ENCODE results near the gene NTRK3. TPM values are rescaled to one million over a fixed set of nuclear protein-coding genes. Genes with fewer than 3 reads are reported as not detected.

Gene NTRK3
- total RNA-seq, 1 donor from 2014 or later, result 6.4 TPM

DNA sequence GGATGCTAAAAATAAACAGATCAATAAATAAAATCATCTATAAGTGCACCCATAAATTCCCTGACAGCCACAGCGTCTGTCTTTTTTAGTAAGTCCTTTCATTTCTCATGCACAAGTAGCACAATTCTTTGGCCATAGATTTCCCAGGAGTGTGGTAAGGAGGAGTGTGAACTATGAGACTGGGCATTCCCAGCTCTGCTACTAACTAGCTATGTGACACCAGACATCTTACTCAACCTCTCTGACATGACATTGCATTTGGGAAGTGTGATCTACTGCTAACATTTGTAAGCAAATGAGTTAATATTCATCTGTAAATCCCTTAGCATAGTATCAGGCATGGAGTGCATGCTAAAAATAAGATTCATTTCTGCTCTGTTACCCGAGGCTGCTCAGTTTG is 301.7 kb downstream of the NTRK3 start:
- TF ChIP-seq, protein P1, sequence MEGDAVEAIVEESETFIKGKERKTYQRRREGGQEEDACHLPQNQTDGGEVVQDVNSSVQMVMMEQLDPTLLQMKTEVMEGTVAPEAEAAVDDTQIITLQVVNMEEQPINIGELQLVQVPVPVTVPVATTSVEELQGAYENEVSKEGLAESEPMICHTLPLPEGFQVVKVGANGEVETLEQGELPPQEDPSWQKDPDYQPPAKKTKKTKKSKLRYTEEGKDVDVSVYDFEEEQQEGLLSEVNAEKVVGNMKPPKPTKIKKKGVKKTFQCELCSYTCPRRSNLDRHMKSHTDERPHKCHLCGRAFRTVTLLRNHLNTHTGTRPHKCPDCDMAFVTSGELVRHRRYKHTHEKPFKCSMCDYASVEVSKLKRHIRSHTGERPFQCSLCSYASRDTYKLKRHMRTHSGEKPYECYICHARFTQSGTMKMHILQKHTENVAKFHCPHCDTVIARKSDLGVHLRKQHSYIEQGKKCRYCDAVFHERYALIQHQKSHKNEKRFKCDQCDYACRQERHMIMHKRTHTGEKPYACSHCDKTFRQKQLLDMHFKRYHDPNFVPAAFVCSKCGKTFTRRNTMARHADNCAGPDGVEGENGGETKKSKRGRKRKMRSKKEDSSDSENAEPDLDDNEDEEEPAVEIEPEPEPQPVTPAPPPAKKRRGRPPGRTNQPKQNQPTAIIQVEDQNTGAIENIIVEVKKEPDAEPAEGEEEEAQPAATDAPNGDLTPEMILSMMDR (IDR thresholded peaks at IDR 0.05; ENCODE audit: unreplicated experiment), result no peak
- H3K27me3 Mint-ChIP-seq (ENCODE audit: unreplicated experiment), result peaks cover 3% of the 10 kb centered on the region
- H3K27ac Mint-ChIP-seq (ENCODE audit: unreplicated experiment), result no peak overlapping the region
- no peaks in the 10 kb centered on the region for H3K9me3 Mint-ChIP-seq (ENCODE audit: unreplicated experiment)
- no peak for DNase-seq (ENCODE audit: low spot score)
- H3K4me1 Mint-ChIP-seq (ENCODE audit: unreplicated experiment), result peaks cover 5% of the 10 kb centered on the region
- H3K36me3 Mint-ChIP-seq (ENCODE audit: low read depth, unreplicated experiment), result no peaks in the 10 kb centered on the region
- H3K4me3 Mint-ChIP-seq (ENCODE audit: unreplicated experiment), result no peak overlapping the region

- Mint-ChIP-seq H3K4me3 (ENCODE audit: unreplicated experiment) (no peak overlapping the region), H3K27ac (ENCODE audit: unreplicated experiment) (no peak overlapping the region), H3K27me3 (ENCODE audit: unreplicated experiment) (peaks cover 5% of the 10 kb centered on the region), H3K9me3 (ENCODE audit: unreplicated experiment) (no peaks in the 10 kb centered on the region), H3K36me3 (ENCODE audit: low read depth, unreplicated experiment) (no peaks in the 10 kb centered on the region), H3K4me1 (ENCODE audit: unreplicated experiment) (peaks cover 11% of the 10 kb centered on the region)
- TF ChIP-seq, protein P1 (IDR thresholded peaks at IDR 0.05; ENCODE audit: unreplicated experiment), result no peak
- DNase-seq (ENCODE audit: low spot score), result no peak
These were observed 303.7 kb downstream of the NTRK3 start for GRCh38 chr15:87952736-87953287.

DNA sequence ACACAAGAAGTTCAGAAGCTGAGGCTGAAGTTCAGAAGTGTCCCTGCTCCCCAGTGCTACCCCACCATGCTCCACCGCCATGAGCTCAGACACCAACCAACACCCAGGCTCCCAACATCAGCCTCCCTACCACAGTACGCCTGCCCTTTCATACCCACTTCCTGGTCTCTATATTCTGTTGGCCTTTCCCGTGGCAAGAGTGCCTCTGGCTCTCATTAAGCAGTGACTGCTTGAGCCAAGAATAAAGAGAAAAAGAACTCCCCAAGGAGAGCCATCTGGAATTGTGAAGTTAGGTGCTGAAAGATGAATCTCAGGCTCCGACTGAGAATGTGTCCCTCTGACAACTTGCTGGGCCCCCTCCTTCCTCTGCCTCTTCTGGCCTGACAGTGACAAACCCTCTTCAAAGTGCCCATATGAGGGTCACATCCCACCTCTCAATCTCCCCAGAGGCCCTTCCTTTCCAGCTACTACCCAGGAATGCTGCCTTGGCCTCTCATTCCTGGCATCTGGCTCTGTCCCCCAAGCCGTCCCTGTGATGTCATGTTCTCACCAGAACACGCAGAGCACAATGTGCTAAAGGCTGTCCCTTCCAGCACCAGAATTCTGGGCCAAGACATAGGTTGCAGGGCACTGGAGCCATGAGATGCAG is 306.8 kb downstream of the NTRK3 start:
- Mint-ChIP-seq H3K9me3 (ENCODE audit: unreplicated experiment) (no peaks in the 10 kb centered on the region), H3K27ac (ENCODE audit: unreplicated experiment) (no peak overlapping the region), H3K36me3 (ENCODE audit: low read depth, unreplicated experiment) (no peaks in the 10 kb centered on the region), H3K4me3 (ENCODE audit: unreplicated experiment) (no peak overlapping the region), H3K4me1 (ENCODE audit: unreplicated experiment) (peaks cover 15% of the 10 kb centered on the region), H3K27me3 (ENCODE audit: unreplicated experiment) (peaks cover 5% of the 10 kb centered on the region)
- TF ChIP-seq, protein P1 (IDR thresholded peaks at IDR 0.05; ENCODE audit: unreplicated experiment), result no peak
- DNase-seq (ENCODE audit: low spot score), result no peak

DNA sequence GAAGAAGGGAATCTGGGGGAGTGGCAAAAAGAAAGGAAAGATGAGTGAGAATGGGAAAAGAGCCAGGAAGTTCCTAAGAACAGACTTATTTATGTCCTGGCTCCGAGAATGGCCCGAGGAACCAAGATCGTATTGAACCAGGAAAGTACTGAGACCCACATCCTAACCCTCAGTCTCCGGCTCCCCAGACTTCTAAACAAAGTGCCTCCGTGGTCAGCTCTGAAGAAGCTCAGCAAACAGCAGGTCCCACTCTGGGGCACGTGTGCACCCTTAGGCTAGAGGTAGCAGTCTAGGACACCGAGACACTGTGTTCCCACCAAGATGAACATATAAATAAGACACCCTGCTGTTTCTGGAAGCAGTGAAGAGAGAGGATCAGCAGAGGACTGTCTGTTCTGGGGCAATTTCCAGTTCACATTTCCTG is 307.4 kb downstream of the NTRK3 start:
- Mint-ChIP-seq H3K4me3 (ENCODE audit: unreplicated experiment) (no peak overlapping the region), H3K27me3 (ENCODE audit: unreplicated experiment) (peaks cover 5% of the 10 kb centered on the region), H3K4me1 (ENCODE audit: unreplicated experiment) (peaks cover 15% of the 10 kb centered on the region), H3K27ac (ENCODE audit: unreplicated experiment) (no peak overlapping the region), H3K36me3 (ENCODE audit: low read depth, unreplicated experiment) (no peaks in the 10 kb centered on the region), H3K9me3 (ENCODE audit: unreplicated experiment) (no peaks in the 10 kb centered on the region)
- DNase-seq (ENCODE audit: low spot score), result no peak
- TF ChIP-seq, protein P1 (IDR thresholded peaks at IDR 0.05; ENCODE audit: unreplicated experiment), result no peak

DNA sequence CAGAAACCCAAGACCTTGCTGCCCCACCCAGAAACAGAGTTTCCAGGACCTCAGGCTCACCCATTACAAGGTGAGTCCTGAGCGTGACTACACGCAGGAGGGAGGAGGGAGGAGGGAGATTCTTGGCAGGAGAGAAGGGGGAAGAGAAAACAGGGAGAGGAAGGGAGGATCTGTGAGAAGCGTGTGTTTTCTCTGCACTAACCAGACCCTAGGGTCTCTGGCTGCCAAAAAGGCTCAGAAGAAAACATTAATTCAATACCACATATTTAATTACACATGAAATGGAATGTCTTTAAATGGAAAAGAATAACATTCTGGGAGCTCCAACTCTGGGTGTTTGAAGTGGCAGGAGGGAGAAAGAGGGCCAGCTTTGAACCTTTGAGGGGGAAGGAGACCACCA is 309.0 kb downstream of the NTRK3 start:
- no peaks in the 10 kb centered on the region for H3K9me3 Mint-ChIP-seq (ENCODE audit: unreplicated experiment)
- TF ChIP-seq, protein P1 (IDR thresholded peaks at IDR 0.05; ENCODE audit: unreplicated experiment), result no peak
- no peak for DNase-seq (ENCODE audit: low spot score)
- H3K36me3 Mint-ChIP-seq (ENCODE audit: low read depth, unreplicated experiment), result no peaks in the 10 kb centered on the region
- H3K4me1 Mint-ChIP-seq (ENCODE audit: unreplicated experiment), result peaks cover 12% of the 10 kb centered on the region
- H3K4me3 Mint-ChIP-seq (ENCODE audit: unreplicated experiment), result no peak overlapping the region
- H3K27ac Mint-ChIP-seq (ENCODE audit: unreplicated experiment), result no peak overlapping the region
- H3K27me3 Mint-ChIP-seq (ENCODE audit: unreplicated experiment), result peaks cover 5% of the 10 kb centered on the region

Data from endothelial cell (in vitro differentiated cells).